GM19324 (cell line): ENCODE results near the gene SLC38A4.
"Not testable (repeated sequence)": the region's sequence is repeated elsewhere in the genome, so short reads cannot be mapped to it uniquely, and the experiment has no call there.

ENCODE experiments used
- ATAC-seq: cut with Tn5 transposase; IDR thresholded peaks from one replicate; pipeline ENCODE4 v1.9.1; 2021; ENCODE audit warnings: mild to moderate bottlenecking, moderate library complexity; ENCODE audit not compliant: unreplicated experiment, low FRiP score

Gene SLC38A4

DNA sequence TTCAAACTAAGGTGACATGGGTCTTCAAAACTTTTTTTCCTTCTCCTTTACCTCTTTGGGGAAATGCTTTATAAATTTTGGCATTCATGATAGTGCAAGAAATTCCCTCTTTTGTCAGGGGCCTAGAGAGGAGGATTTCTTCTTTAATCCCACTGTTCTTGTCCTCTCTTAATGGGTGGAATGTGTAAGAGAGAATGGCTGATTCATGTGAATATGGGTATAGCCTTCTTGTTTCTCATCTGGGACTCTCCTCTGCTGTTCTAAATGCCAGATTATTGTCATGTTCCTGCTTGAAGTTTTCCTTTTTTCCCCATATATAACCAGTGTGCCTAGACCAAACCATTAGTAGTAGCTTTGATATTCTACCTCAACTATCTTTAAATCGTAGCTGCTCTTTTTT is 46.7 kb downstream of the SLC38A4 start:
- ATAC-seq = no peak

DNA sequence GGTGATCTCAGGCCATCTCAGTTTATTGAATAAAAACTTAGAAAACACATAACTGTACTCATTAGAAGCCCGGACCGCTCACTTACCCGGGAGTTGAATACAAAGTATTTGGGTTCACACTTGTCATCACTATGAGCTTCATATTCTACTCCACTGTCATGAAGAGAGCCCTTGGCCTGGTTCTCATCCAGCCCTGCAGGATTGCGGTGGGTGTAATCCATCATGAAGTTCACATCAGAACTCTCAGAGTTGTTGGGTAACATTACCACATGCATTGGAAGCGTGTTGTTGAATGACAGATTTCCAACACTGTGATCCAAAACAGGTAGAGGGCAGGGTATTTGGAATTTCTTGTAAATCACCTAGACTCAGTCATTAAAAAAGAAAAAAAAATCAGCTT is 47.4 kb downstream of the SLC38A4 start:
- ATAC-seq = no peak

DNA sequence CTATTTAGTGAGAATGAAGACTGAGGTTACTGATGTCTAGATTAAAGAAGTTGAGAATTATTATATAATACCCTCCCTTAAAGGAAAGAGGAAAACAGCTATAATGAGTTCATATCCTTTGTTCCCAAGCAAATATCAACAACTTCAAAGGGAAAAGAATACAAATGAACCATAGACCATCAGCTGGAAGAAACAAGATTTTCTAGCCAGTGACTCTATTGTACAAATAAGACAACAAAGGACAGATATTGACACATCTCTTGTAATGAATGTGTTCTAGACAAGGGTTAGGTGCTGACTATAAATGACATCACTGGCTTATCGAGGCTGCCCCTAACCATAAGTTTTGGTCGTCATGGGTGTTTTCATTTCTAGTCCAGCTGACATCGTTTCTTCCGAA is 48.2 kb downstream of the SLC38A4 start:
- ATAC-seq = no peak

DNA sequence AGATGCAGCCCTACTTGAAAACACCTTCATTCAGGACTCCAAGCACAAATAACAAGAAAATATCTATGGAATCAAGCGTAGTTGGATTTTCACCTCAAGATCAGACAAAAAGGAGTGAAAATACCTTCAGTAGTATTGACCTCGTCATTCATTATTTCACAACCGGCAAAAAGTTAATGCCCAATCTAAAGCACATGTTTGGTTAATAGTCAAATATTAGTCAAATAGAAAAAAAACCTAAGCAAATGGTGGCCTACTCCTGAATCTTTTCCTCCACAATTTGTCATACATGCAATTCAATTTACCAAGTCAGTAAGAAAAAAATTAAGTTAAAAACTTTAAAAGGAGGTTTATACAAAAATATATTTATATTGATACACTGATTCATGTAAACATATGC is 50.0 kb downstream of the SLC38A4 start:
- ATAC-seq = no peak

DNA sequence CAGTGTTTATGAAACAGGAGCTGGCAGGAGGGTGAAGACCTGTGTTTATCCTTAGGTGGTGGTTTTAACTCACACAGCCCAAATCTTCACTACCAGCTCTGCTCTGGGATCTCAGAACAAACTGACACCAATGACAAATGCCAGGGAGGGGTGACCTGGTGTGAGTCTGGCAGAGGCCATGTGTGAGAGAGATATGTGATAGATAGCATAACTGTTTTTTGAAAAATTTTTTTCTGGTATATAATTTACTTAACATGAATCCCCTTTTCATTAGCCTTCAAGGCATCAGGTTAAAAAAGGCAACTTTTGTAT is 51.5 kb downstream of the SLC38A4 start:
- no peak for ATAC-seq

DNA sequence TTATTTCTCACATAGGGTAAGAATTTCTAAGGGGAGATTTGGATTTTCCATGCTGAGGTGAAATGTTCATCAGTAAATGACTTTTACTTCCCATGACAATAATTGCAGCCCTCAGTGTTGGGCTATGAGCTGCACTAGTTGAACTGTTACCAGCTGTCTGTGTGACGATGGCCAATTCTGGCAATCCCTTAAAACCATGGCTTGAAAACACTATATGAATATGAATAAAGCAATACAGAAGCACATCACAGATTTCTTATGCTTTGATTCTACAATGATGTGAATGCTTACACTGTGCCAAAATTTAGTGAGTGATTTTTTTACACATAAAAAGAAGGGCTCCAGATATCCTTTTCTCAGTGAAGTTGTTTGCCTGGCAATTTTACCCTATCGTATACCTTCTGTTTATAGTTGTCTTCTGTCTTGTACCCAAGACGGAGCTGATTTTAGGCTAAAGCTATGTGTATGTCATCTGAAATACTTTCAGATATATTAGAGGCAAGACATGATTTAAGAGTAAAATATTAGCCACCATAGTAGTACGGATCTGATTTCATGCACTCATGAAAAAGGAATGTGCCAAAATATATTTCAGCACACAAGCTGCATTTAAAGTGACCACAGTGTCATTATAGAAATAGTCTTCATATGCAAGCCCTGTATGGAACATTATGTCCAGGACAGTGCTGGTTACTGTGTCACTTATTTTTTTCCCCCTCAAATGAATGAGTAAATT is 52.0 kb downstream of the SLC38A4 start:
- ATAC-seq = no peak

DNA sequence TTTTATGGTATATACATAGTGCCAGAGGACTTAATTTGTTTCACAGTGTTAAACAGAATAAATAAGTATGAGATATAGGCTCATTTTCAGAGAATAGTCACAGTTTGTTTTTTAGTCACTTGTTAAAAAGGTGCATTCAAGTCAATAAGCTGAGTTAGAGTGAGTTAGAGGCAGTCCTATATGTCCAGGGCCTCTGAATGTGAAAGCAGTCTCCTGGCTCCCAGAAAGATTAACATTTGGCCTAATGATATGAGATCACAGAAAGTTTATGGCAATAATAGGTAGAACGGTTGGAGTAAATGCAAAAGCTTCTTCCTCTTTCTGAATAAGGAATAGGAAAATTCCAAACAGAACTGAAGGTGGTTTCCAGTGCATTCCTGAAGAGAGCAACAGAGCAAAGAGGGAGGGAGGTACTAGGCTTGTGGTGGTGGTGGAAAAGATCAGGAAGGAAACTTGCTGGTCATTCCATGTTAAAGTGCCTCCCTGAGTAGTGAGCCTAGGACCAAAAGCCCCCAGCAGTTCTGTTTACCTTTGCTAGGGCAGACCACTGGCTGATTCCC is 54.4 kb downstream of the SLC38A4 start:
- no peak for ATAC-seq

DNA sequence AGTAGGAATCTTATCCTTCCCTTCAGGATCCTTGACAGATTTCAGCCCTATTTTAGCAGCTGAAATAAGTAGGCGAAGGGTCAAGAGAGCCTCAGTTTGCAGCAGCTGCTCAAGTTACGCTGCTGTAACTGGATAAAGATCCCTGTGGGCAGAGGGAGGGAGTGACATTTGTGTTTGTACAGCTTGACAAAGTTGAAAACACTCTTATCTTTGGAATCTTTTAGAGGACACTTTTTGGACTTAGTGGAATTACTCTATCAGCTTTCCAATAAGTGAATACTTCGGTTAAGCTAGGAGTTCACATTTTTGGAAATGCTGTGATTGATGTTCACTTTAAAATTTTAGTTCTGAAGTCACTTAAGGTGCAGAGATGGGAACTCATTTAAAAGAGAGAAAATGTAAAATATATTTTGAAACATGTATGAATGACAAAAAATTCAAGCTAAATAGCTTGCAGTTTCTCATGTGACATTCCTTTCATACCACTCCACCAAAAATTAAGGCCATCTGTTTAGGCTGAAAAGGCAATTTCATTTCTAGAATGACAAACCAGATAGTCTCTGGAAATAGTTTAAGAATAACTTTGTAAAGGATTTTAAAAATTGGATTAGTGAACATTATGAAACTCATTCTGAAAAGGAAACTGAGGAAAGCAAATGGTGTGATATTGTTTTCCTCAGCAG is 55.2 kb downstream of the SLC38A4 start:
- ATAC-seq = no peak

DNA sequence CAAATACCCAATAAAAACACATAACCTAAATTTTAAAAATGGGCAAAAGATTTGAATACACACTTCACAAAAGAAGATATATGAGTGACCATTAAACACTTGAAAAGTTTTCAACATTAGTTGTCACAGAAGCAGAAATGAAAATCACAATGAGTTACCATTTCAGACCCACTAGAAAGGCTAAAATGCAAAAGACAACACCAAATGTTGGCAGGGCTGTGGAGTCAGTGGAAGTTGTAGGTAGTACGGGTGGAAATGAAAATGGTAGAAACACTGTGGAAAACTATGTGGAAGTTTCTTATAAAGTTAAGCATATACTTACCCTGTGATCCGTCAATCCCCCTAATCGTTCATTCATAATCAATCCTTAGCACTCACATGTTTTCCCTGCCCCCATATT is 61.8 kb downstream of the SLC38A4 start:
- no peak for ATAC-seq

DNA sequence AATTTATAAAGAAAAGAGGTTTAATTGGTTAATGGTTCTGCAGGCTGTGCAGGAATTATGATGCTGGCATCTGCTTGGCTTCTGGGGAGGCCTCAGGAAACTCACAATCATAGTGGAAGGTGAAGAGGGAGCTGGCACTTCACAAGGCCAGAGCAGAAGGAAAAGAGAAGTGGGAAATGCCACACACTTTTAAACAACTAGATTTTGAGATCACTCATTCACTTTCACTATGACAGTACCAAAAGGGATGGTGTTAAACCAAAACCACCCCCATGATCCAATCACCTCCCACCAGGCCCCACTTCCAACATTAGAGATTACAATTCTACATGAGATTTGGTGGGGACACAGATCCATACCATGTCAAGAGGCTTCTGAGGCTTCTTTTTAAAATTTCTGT is 62.6 kb downstream of the SLC38A4 start:
- ATAC-seq = no peak

DNA sequence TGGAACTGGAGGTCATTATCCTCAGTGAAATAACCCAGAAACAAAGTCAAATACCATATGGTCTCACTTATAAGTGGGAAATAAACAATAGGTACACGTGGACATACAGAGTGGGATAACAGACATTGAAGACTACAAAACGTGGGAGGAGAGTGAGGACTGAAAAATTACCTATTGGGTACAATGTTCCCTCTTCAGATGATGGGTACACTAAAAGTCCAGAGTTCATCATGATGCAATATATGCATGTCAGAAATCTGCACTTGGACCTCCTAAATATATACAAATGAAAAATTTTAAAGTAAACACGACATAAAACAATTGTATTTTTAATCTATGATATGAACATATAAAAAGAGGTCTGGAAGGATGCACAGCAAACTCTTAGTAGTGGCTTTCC is 71.2 kb downstream of the SLC38A4 start:
- ATAC-seq = no peak

DNA sequence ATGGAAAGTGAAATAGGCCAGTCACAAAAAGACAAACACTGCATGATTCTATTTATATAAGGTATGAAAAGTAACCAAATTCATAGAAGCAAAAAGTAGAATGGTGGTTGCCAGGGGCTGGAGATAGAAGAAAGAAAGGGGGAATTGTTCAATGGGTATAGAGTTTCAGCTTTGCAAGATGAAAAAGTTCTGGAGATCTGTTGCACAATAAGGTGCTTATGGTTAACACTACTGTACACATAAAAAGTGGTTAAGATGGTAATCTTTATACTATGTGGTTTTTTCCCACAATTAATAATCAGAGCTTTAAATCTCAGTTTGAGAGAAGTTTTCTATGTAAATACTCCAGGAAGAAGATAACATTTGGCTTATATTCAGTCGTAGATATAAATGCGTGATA is 73.4 kb downstream of the SLC38A4 start:
- no peak for ATAC-seq

DNA sequence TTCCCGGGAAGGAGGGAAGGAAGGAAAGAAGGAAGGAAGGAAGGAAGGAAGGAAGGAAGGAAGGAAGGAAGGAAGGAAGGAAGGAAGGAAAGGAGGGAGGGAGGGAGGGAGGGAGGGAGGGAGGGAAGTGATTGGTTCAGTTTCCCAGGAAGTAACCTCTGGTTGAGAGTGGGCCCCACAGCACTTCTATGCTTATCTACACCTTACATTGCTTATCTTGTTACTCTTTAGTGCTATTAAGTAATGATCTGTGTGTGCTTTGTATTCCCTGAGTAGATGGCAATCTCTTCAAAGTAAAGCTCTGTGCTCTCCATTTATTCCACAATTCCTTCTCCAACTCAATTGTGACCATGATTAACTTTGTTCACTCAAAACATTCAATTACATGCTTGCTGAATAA is 74.6 kb downstream of the SLC38A4 start:
- no peak for ATAC-seq

DNA sequence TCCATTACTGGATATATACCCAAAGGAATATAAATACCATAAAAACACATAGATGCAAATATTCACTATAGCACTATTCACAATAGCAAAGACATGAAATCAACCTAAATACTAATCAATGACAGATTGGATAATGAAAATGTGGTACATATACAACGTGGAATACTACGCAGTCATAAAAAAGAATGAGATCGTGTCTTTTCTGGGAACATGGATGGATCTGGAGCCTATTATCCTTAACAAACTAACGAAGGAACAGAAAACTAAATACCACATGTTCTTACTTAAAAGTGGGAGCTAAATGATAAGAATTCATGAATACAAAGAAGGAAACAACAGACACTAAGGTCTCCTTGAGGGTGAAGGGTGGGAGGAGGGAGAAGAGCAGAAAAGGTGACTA is 76.5 kb downstream of the SLC38A4 start:
- ATAC-seq = no peak

DNA sequence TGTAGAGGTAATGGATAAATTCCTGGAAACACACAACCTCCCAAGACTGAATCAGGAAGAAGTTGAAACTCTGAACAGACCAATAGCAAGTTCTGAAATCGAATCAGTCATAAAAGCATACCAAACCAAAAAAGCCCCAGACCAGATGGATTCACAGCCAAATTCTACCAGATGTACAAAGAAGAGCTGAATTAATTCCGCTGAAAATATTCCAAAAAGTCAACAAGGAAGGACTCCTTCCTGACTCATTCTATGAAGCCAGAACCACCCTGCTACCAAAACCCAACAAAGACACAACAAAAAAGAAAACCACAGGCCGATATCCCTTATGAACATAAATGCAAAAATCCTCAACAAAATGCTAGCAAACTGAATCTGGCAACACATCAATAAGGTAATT is 81.5 kb downstream of the SLC38A4 start:
- no peak for ATAC-seq

DNA sequence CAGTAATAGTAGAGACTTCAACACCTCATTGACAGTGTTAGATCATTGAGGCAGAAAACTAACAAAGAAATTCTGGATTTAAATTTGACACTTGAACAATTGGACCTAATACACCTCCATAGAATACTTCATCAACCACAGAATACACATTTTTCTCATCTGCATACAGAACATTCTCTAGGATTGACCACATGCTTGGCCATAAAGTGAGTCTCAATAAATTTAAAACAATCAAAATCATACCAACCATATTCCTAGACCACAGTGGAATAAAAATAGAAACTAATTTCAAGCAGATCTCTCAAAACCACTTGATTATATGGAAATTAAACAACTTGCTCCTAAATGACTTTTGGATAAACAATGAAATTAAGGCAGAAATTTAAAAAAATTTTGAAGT is 82.3 kb downstream of the SLC38A4 start:
- ATAC-seq = no peak

DNA sequence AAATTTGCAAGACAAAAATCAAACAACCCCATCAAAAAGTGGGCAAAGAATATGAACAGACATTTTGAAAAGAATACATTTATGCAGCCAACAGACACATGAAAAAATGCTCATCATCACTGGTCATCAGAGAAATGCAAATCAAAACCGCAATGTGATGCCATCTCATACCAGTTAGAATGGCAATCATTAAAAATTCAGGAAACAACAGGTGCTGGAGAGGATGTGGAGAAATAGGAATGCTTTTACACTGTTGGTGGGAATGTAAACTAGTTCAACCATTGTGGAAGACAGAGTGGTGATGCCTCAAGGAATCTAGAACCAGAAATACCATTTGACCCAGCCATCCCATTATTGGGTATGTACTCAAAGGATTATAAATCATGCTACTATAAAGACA is 83.5 kb downstream of the SLC38A4 start:
- ATAC-seq = not testable (repeated sequence)

DNA sequence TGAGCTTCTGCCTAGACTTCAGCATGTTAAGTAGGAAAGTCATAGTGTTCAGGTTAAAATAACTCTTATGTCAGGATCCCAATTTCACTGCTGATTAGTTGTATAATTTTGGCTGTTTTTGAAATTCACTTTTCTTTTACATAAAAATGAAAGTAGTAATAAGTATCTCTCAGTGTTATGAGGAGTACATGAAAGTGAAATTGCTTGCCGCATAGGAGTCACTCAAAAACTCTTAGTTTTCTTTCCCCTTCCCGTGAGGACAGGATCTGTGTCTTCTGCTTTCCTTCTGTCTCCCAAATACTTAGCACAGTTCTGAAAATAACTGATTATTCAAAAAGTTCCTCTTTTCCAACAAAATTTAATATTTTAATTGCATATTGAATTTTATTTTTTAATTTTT is 100.5 kb downstream of the SLC38A4 start:
- no peak for ATAC-seq

DNA sequence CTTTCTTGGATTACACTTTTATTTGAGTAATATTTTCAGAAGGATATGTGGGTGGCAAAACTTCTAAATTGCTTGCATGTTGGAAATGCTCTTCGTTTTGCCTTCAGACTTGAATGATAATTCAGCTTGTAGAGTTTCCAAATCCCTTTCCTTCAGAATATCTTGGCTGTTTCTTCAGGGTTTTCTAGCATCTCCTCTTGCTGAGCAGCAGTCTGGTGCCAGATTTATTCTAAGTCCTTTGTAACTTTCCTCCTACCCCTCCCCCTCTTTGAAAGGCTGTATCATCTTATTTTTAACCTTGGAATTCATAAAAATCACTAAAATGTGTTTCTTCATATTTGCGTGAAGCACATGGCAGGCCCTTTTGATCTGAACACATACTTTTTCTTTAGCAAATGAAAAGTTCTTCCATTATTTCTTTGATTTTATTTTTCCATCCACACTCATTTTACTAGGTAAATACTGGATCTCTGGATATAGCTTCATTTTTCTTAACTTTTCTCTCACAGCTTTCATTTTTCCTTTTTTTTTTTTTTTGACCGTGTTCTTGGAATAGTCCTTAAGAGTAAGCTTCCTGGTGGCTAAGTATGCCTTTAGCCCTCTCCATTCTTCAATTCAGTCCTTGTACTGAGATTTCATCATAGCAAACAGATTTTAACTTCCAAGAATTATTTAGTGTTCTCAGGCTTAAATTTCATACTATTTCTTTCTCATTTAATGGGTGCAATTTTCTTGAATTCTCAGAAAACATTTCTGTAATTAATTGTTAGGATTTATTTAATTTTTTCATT is 102.0 kb downstream of the SLC38A4 start:
- no peak for ATAC-seq

DNA sequence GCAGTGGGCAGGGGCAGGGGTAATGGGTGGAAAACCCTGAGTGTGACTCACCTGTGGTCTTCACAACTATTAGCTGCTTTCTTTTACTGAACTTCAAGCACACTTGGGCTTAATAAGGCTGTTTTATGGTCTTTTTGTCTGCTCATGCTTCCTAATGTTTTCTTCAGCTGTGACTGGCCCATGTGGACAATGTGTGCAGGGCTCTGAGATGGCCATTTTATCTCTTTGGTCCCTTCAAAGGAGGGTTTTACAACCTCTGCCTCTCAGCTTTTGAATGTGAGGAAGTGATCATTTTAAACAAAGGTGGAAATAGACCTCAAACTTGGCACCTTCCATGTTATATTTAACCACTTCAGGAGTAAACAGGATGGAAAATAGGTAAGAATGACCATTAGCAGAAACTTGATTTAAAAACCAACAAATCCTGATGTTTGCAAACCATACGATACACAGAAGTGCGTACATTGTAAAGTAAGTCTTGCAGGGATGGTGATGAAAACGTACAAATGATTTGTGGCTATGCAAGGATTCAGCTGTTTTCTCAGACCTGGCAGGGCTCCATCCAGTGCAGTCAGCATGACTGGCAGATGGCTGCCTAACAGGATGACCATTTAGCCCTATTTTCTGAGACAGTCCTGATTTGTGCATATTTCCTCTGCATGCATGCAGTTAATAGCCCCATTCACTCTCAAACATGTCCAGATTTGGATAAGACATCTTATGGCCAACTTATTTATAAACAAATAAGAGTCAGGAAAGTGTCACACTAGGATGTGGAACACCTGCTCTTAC is 103.2 kb downstream of the SLC38A4 start:
- ATAC-seq = no peak

DNA sequence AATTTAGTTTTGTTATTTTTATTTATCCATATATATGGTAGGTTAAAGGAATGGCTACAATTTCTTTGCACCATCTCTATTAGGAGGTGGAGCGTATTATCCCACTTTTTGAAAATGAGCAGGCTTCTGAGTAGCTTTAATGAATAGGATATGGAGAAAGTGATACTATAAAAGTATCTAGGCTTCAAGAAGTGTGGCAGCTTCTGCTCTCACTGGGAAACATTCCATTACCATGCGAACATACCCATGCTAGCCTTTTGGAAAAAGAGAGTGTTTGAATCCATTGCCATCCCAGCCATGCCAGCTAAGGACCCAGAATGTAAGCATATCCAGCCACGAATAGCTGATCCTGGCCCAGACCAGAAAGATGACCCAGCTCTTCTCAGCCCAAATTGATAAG is 107.3 kb downstream of the SLC38A4 start:
- ATAC-seq = no peak
